Activated CD4-positive, CD25-positive, alpha-beta regulatory T cell treated with anti-CD3 and anti-CD28 coated beads, Interleukin-2, amount 50 U/mL, for 16 hours (primary cell): ENCODE data around the gene PNN.
"Not testable (repeated sequence)": the region's sequence is repeated elsewhere in the genome, so short reads cannot be mapped to it uniquely, and the experiment has no call there.

Experiments
- DNase-seq: peaks from one replicate; pipeline ENCODE4 v3.0.0-alpha.2; 2020; ENCODE audit warnings: low read depth, low spot score

Gene PNN

GRCh38 chr14:39174560-39175444, at the start of gene PNN:
Gene PNN, plus strand, starts transcription at chr14:39175254. Its CDS starts 26 bp downstream, at chr14:39175280.
- DNase-seq, result peak; percentile 97

GRCh38 chr14:39137835-39138234, 37.2 kb upstream of the PNN start:
- not testable (repeated sequence) for DNase-seq

GRCh38 chr14:39138440-39138839, 36.6 kb upstream of the PNN start:
- no peak for DNase-seq

GRCh38 chr14:39140170-39140569, 34.9 kb upstream of the PNN start:
- no peak for DNase-seq

- DNase-seq, result not testable (repeated sequence)
Measured at GRCh38 chr14:39141623-39142022, 33.4 kb upstream of the PNN start.

- DNase-seq, result not testable (repeated sequence)
Measured at GRCh38 chr14:39143226-39143625, 31.8 kb upstream of the PNN start.

- DNase-seq, result no peak
Measured at GRCh38 chr14:39145266-39145966, 29.6 kb upstream of the PNN start.

GRCh38 chr14:39154594-39155189, 20.4 kb upstream of the PNN start:
- DNase-seq, result no peak

- DNase-seq, result no peak
Measured at GRCh38 chr14:39157491-39157890, 17.6 kb upstream of the PNN start.

- DNase-seq, result no peak
Measured at GRCh38 chr14:39158222-39158858, 16.7 kb upstream of the PNN start.

- no peak for DNase-seq
Measured at GRCh38 chr14:39160494-39160893, 14.6 kb upstream of the PNN start.

- not testable (repeated sequence) for DNase-seq
Measured at GRCh38 chr14:39167797-39168320, 7.2 kb upstream of the PNN start.

GRCh38 chr14:39168591-39168990, 6.5 kb upstream of the PNN start:
- no peak for DNase-seq

GRCh38 chr14:39169541-39169900, 5.5 kb upstream of the PNN start:
- DNase-seq, result no peak

- no peak for DNase-seq
Measured at GRCh38 chr14:39173198-39173597, 1.9 kb upstream of the PNN start.

- no peak for DNase-seq
Measured at GRCh38 chr14:39175445-39176262, 600 bp downstream of the PNN start.

GRCh38 chr14:39176263-39177167, 1.5 kb downstream of the PNN start:
- DNase-seq, result no peak

- DNase-seq, result no peak
Measured at GRCh38 chr14:39177168-39177545, 2.1 kb downstream of the PNN start.

- no peak for DNase-seq
Measured at GRCh38 chr14:39179042-39179441, 4.0 kb downstream of the PNN start.

GRCh38 chr14:39180553-39180952, 5.5 kb downstream of the PNN start:
- DNase-seq, result no peak
